Testis (tissue), 2 donors: ENCODE results near the gene PDE8B.

Source experiments
- CTCF ChIP-seq, 3 experiments: fragments of 450-650 bp in 2 of 3; fragments of 200-600 bp in 1 of 3; sonication (generic) in 1 of 3; IDR thresholded peaks; one replicate each; pipeline ENCODE4 v1.5.1; 2016 to 2019; ENCODE audit warnings: antibody characterized with exemption in 3 of 3, mild to moderate bottlenecking in 2 of 3, moderate library complexity in 1 of 3
- POLR2A ChIP-seq: fragments of 450-650 bp; IDR thresholded peaks from one replicate; pipeline ENCODE4 v1.6.1; 2017; ENCODE audit warnings: antibody characterized with exemption, mild to moderate bottlenecking, moderate library complexity

GRCh38 chr5:77285251-77285841, 74.9 kb downstream of the PDE8B start:
- no peak for TF ChIP-seq CTCF (IDR thresholded peaks at IDR 0.05)
- no peak for TF ChIP-seq POLR2A
